Caco-2 (cell line): ENCODE measurements around the gene GNB1. TPM values are rescaled to one million over a fixed set of nuclear protein-coding genes. Genes with fewer than 3 reads are reported as not detected.
"Not testable (repeated sequence)": the region's sequence is repeated elsewhere in the genome, so short reads cannot be mapped to it uniquely, and the experiment has no call there.

ENCODE experiments used
- BruUV-seq: library from RNA; stranded (reverse); fragments of 400-500 nt; replicated peaks from 2 replicates; lab custom pipeline; 2021; lab: Mats Ljungman, UMichigan
- CTCF ChIA-PET: fragments of 300-600 bp; sonication (Branson Sonifier 250); formaldehyde crosslinking; loops from one replicate; lab custom pipeline; 2022; ENCODE audit warnings: antibody characterized with exemption; lab: Charles Lee
- POLR2A ChIA-PET: fragments of 300-600 bp; sonication (Branson Sonifier 250); formaldehyde crosslinking; loops from one replicate; lab custom pipeline; 2022; ENCODE audit warnings: antibody characterized with exemption; lab: Charles Lee
- DNase-seq, 2 experiments: peaks; one replicate each; pipeline versions ENCODE4 v3.0.0 to v3.0.0-alpha.2; 2020 to 2022
- H3K27me3 ChIP-seq: replicated peaks from 2 replicates; pipeline ENCODE4 v1.6.0; 2011; ENCODE audit warnings: low read length; ENCODE audit not compliant: control insufficient read depth, insufficient read depth
- H3K36me3 ChIP-seq: 2 replicates; pipeline ENCODE4 v1.5.1; 2011; ENCODE audit warnings: low read length; ENCODE audit not compliant: control insufficient read depth, insufficient read depth
- H3K4me1 ChIP-seq: fragments of 250-450 bp; sonication (Bioruptor Pico); 2 replicates; pipeline ENCODE4 v1.5.1; 2020; ENCODE audit warnings: mild to moderate bottlenecking
- H3K4me3 ChIP-seq: 2 replicates; pipeline ENCODE4 v1.5.1; 2011; ENCODE audit warnings: low read depth, mild to moderate bottlenecking, control low read depth, low read length
- H3K9me3 ChIP-seq: fragments of 250-450 bp; sonication (Bioruptor Pico); 2 replicates; pipeline ENCODE4 v1.5.1; 2020; ENCODE audit warnings: mild to moderate bottlenecking, moderate library complexity
- H3K27ac Mint-ChIP-seq: one replicate; pipeline ENCODE4 v1.8.0; 2022; ENCODE audit warnings: mixed read lengths; ENCODE audit not compliant: unreplicated experiment
- H3K27me3 Mint-ChIP-seq: one replicate; pipeline ENCODE4 v1.8.0; 2022; ENCODE audit warnings: mixed read lengths; ENCODE audit not compliant: insufficient read depth, unreplicated experiment
- H3K36me3 Mint-ChIP-seq: one replicate; pipeline ENCODE4 v1.8.0; 2022; ENCODE audit warnings: mild to moderate bottlenecking, mixed read lengths; ENCODE audit not compliant: insufficient read depth, unreplicated experiment
- H3K4me1 Mint-ChIP-seq: one replicate; pipeline ENCODE4 v1.8.0; 2022; ENCODE audit warnings: low read depth, mixed read lengths; ENCODE audit not compliant: unreplicated experiment
- H3K4me3 Mint-ChIP-seq: one replicate; pipeline ENCODE4 v1.8.0; 2022; ENCODE audit warnings: mild to moderate bottlenecking, moderate library complexity, mixed read lengths; ENCODE audit not compliant: unreplicated experiment
- H3K9me3 Mint-ChIP-seq: one replicate; pipeline ENCODE4 v1.8.0; 2022; ENCODE audit warnings: mixed read lengths; ENCODE audit not compliant: unreplicated experiment
- CTCF ChIP-seq, 2 experiments: fragments of 200-600 bp in 1 of 2; IDR thresholded peaks; 1 replicate in 1 of 2; 2 replicates in 1 of 2; pipeline versions ENCODE4 v1.5.1 to v1.8.0; 2011 to 2022; ENCODE audit warnings: antibody characterized with exemption in 1 of 2, control low read depth in 1 of 2, inconsistent platforms in 1 of 2, low read depth in 1 of 2, low read length in 1 of 2, mild to moderate bottlenecking in 1 of 2, moderate library complexity in 1 of 2; ENCODE audit not compliant: insufficient read depth in 1 of 2, severe bottlenecking in 1 of 2, unreplicated experiment in 1 of 2
- intact Hi-C: fragments of 100-400 bp; cut with micrococcal nuclease; formaldehyde crosslinking; loops from one replicate; pipeline ENCODE4 v1.10.0; 2022; ENCODE audit not compliant: unreplicated experiment
- total RNA-seq: library from RNA; stranded (reverse); gene quantifications from 2 replicates; pipeline ENCODE4 v1.2.3, GENCODE V29; 2022

Gene GNB1
- total RNA-seq, 1 experiment from 2014 or later = 301 TPM

DNA sequence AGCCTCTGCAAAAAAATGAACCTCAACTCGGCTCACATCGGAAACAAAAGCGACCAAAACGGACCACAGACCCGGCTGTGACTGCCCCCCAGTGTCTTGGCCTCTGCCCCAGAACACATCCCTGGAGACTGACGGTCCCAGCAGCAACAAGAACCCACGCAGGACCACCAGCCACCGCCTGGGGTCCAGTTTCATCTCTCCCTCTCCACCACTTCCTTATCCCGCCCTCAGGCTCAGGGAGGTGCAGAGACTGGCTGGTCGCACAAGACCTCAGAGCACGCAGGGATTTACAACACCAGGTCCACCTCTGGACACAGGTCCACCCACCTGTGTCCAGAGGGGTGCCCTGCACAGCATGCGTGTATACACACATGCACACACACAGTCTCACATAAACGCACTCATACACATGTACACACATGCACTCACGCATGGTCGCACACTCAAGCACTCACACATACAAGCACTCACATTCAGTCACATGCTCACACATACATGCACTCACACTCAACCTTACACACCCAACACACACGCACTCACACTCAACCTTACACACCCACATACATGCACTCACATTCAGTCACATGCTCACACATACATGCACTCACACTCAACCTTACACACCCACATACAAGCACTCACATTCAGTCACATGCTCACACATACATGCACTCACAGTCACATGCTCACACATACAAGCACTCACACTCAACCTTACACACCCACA, 46.8 kb upstream of the GNB1 start:
- TF ChIP-seq CTCF (IDR thresholded peaks at IDR 0.05; ENCODE audit: insufficient read depth in 1 of 2, low read depth in 1 of 2, low read length in 1 of 2, severe bottlenecking in 1 of 2, unreplicated experiment in 1 of 2) = no peak
- Histone ChIP-seq H3K36me3 (no peaks in the 10 kb centered on the region), H3K4me1 (no peaks in the 10 kb centered on the region), H3K4me3 (no peak overlapping the region), H3K9me3 (no peaks in the 10 kb centered on the region), H3K27me3 (no peaks in the 10 kb centered on the region)
- H3K27me3 Mint-ChIP-seq = no peaks in the 10 kb centered on the region
- no peak for DNase-seq
- intact Hi-C loops = no loop called here
- CTCF ChIA-PET = no interaction called here
- no peaks in the 10 kb centered on the region for H3K36me3 Mint-ChIP-seq
- no peaks in the 10 kb centered on the region for H3K4me1 Mint-ChIP-seq
- no peak overlapping the region for H3K27ac Mint-ChIP-seq
- no TSS peak for BruUV-seq
- H3K9me3 Mint-ChIP-seq = no peaks in the 10 kb centered on the region
- POLR2A ChIA-PET = no interaction called here
- no peak overlapping the region for H3K4me3 Mint-ChIP-seq

DNA sequence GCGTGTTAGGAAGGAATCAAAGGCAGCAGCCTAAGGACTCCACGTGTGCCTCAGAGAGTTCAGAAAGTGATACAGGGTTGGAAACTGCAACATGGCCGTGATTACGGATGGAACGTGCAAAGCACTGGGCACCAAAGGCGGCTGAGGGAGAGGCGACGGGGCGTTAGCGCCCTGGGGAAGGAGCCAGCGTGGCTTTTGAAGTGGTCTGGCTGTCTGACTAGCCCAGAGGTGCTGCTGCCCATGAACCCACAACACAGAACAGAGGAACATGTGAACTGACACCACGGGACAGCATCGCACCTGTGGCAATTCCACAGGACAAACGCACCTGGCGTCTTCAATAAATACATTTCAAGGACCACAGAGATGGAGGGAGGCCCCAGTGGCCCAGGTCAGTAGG, 46.2 kb upstream of the GNB1 start:
- Mint-ChIP-seq H3K9me3 (no peaks in the 10 kb centered on the region), H3K4me3 (no peak overlapping the region), H3K4me1 (no peaks in the 10 kb centered on the region), H3K27me3 (no peaks in the 10 kb centered on the region), H3K36me3 (no peaks in the 10 kb centered on the region), H3K27ac (no peak overlapping the region)
- H3K4me3 ChIP-seq = no peak overlapping the region
- no TSS peak for BruUV-seq
- no peaks in the 10 kb centered on the region for H3K36me3 ChIP-seq
- TF ChIP-seq CTCF (IDR thresholded peaks at IDR 0.05; ENCODE audit: insufficient read depth in 1 of 2, low read depth in 1 of 2, low read length in 1 of 2, severe bottlenecking in 1 of 2, unreplicated experiment in 1 of 2) = no peak
- DNase-seq = no peak
- no peaks in the 10 kb centered on the region for H3K4me1 ChIP-seq
- H3K27me3 ChIP-seq = no peaks in the 10 kb centered on the region
- no peaks in the 10 kb centered on the region for H3K9me3 ChIP-seq
- intact Hi-C loops = no loop called here
- ChIA-PET CTCF (no interaction called here), POLR2A (no interaction called here)

DNA sequence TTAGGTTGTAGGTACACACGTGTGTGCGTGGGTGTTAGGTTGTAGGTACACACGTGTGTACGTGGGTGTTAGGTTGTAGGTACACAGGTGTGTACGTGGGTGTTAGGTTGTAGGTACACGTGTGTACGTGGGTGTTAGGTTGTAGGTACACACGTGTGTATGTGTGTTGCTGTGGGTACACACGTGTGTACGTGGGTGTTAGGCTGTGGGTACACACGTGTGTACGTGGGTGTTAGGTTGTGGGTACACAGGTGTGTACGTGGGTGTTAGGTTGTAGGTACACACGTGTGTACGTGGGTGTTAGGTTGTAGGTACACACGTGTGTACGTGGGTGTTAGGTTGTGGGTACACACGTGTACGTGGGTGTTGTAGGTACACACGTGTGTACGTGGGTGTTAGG, 44.0 kb upstream of the GNB1 start:
- H3K4me1 Mint-ChIP-seq, H3K4me3 Mint-ChIP-seq, H3K4me3 ChIP-seq, H3K27me3 Mint-ChIP-seq, H3K36me3 Mint-ChIP-seq, H3K4me1 ChIP-seq, intact Hi-C loops, CTCF ChIA-PET, H3K27ac Mint-ChIP-seq, DNase-seq, POLR2A ChIA-PET, BruUV-seq, H3K9me3 ChIP-seq, H3K36me3 ChIP-seq, H3K9me3 Mint-ChIP-seq, H3K27me3 ChIP-seq: not testable (repeated sequence)
